Thyroid gland (tissue), 4 donors: ENCODE measurements around the gene AMZ1. TPM values are rescaled to one million over a fixed set of nuclear protein-coding genes. Genes with fewer than 3 reads are reported as not detected.

Experiments
- DNase-seq, 2 donors: peaks; one replicate each; pipeline ENCODE4 v3.0.0-alpha.2; 2019
- H3K27ac ChIP-seq, 3 donors: fragments of 200-600 bp; sonication (generic); 1 replicate in 2 of 3; 2 replicates in 1 of 3; pipeline ENCODE4 v1.5.1; 2016 to 2019; ENCODE audit warnings: mild to moderate bottlenecking in 1 of 3, moderate library complexity in 1 of 3
- H3K27me3 ChIP-seq: fragments of 200-600 bp; sonication (generic); one replicate; pipeline ENCODE4 v1.5.1; 2019
- H3K36me3 ChIP-seq, 2 donors: fragments of 200-600 bp; sonication (generic); one replicate each; pipeline ENCODE4 v1.5.1; 2016 to 2019
- H3K4me1 ChIP-seq, 2 donors: fragments of 200-600 bp; sonication (generic); one replicate each; pipeline ENCODE4 v1.5.1; 2017 to 2019
- H3K4me3 ChIP-seq, 3 donors: fragments of 200-600 bp; sonication (generic); replicated peaks in 1 of 3; 1 replicate in 2 of 3; 2 replicates in 1 of 3; pipeline ENCODE4 v1.5.1; 2016; ENCODE audit warnings: mild to moderate bottlenecking in 1 of 3
- H3K9me3 ChIP-seq: fragments of 200-600 bp; sonication (generic); one replicate; pipeline ENCODE4 v1.5.1; 2017
- CTCF ChIP-seq, 6 experiments: fragments of 200-600 bp in 3 of 6; fragments of 450-650 bp in 3 of 6; sonication (generic) in 3 of 6; IDR thresholded peaks; one replicate each; pipeline ENCODE4 v1.5.1; 2016 to 2019; ENCODE audit warnings: antibody characterized with exemption in 6 of 6, mild to moderate bottlenecking in 2 of 6, inconsistent platforms in 1 of 6, moderate library complexity in 1 of 6
- POLR2A ChIP-seq, 2 donors: fragments of 450-650 bp; IDR thresholded peaks; one replicate each; pipeline ENCODE4 v1.6.1; 2017; ENCODE audit warnings: antibody characterized with exemption in 2 of 2, mild to moderate bottlenecking in 2 of 2, moderate library complexity in 1 of 2
- WGBS, 2 donors: methylation state at CpG; one replicate each; pipeline ENCODE4 v1.1.5; 2017; 5-methylcytosine and 5-hydroxymethylcytosine counted together
- intact Hi-C: fragments of 100-400 bp; cut with DNase I; formaldehyde crosslinking; loops from one replicate; pipeline ENCODE4 v1.15.1; 2023
- total RNA-seq, 4 donors: library from RNA; depleted of rRNA; stranded (reverse); fragments of >200 nt; gene quantifications; one replicate each; pipeline ENCODE4 v1.2.3, GENCODE V29; 2016

Gene AMZ1
- total RNA-seq, 4 donors from 2014 or later = 0.29 to 1.2 TPM; not detected in 2

GRCh38 chr7:2655870-2656614 lies 32.0 kb upstream of the AMZ1 start:
- Histone ChIP-seq H3K4me1 (no peaks in the 10 kb centered on the region), H3K4me3 (no peak overlapping the region), H3K27me3 (no peaks in the 10 kb centered on the region), H3K9me3 (no peaks in the 10 kb centered on the region), H3K27ac (no peak overlapping the region), H3K36me3 (peaks cover 18 to 22% of the 10 kb centered on the region in 2 donors)
- WGBS, 2 donors = 95 to 96% methylated on average over 8 to 27 of the region's 29 CpGs
- intact Hi-C loops = no loop called here
- TF ChIP-seq CTCF (IDR thresholded peaks at IDR 0.05) = no peak
- no peak for TF ChIP-seq POLR2A (IDR thresholded peaks at IDR 0.05)
- DNase-seq = no peak

- TF ChIP-seq POLR2A (IDR thresholded peaks at IDR 0.05) (no peak), CTCF (IDR thresholded peaks at IDR 0.05) (no peak)
- H3K27ac ChIP-seq = no peak overlapping the region
- 95 to 98% methylated on average over 2 of the region's 2 CpGs for WGBS, 2 donors
- no peaks in the 10 kb centered on the region for H3K4me1 ChIP-seq
- no peaks in the 10 kb centered on the region for H3K9me3 ChIP-seq
- no peak for DNase-seq
- H3K4me3 ChIP-seq = no peak overlapping the region
- H3K27me3 ChIP-seq = no peaks in the 10 kb centered on the region
- peaks cover 16% of the 10 kb centered on the region in 2 donors for H3K36me3 ChIP-seq
- intact Hi-C loops = no loop called here
Observed at GRCh38 chr7:2657208-2657607, 30.8 kb upstream of the AMZ1 start.

GRCh38 chr7:2657920-2658671 lies 29.9 kb upstream of the AMZ1 start:
- TF ChIP-seq POLR2A (IDR thresholded peaks at IDR 0.05) = no peak
- TF ChIP-seq CTCF (IDR thresholded peaks at IDR 0.05) = no peak
- no peaks in the 10 kb centered on the region for H3K4me1 ChIP-seq
- H3K4me3 ChIP-seq = no peak overlapping the region
- 96 to 97% methylated on average over 5 to 17 of the region's 33 CpGs for WGBS, 2 donors
- H3K27me3 ChIP-seq = no peaks in the 10 kb centered on the region
- H3K9me3 ChIP-seq = no peaks in the 10 kb centered on the region
- intact Hi-C loops = no loop called here
- H3K27ac ChIP-seq = no peak overlapping the region
- no peak for DNase-seq
- peaks cover 13 to 15% of the 10 kb centered on the region in 2 donors for H3K36me3 ChIP-seq

GRCh38 chr7:2658941-2659340 lies 29.1 kb upstream of the AMZ1 start:
- TF ChIP-seq POLR2A (IDR thresholded peaks at IDR 0.05) = no peak
- TF ChIP-seq CTCF (IDR thresholded peaks at IDR 0.05) = no peak
- H3K4me1 ChIP-seq = peaks cover 0 to 7% of the 10 kb centered on the region in 2 donors
- intact Hi-C loops = no loop called here
- no peaks in the 10 kb centered on the region for H3K9me3 ChIP-seq
- no peak overlapping the region for H3K4me3 ChIP-seq
- no peaks in the 10 kb centered on the region for H3K27me3 ChIP-seq
- DNase-seq = no peak
- peaks cover 13 to 15% of the 10 kb centered on the region in 2 donors for H3K36me3 ChIP-seq
- WGBS, 2 donors = 92% methylated on average over 4 to 9 of the region's 15 CpGs
- H3K27ac ChIP-seq = no peak overlapping the region
